CD4-positive, CD25-positive, alpha-beta regulatory T cell (primary cell): Measurements from ENCODE around the gene DEDD2. TPM values are rescaled to one million over a fixed set of nuclear protein-coding genes. Genes with fewer than 3 reads are reported as not detected.
A peak's percentile ranks its signal among the peaks of the same experiment; 100 is the strongest.

Experiments used
- ATAC-seq, 2 donors: fragments of 150-1000 bp; cut with Tn5 transposase; one replicate each; pipeline ENCODE4 v1.10.0; 2021; ENCODE audit warnings: low read depth in 2 of 2, moderate number of reproducible peaks in 2 of 2, moderate library complexity in 1 of 2
- DNase-seq, 3 donors: peaks; one replicate each; pipeline versions ENCODE4 v3.0.0 to v3.0.0-alpha.2; 2012 to 2022; ENCODE audit warnings: mixed read lengths in 1 of 3
- H3K27ac ChIP-seq: one replicate; pipeline ENCODE4 v1.7.0; 2013; ENCODE audit warnings: mild to moderate bottlenecking, low read length; ENCODE audit not compliant: insufficient read depth, poor library complexity, severe bottlenecking
- H3K27me3 ChIP-seq: one replicate; pipeline ENCODE4 v1.7.0; 2013; ENCODE audit warnings: low read length; ENCODE audit not compliant: control insufficient read depth, insufficient read depth
- H3K36me3 ChIP-seq: one replicate; pipeline ENCODE4 v1.7.0; 2013; ENCODE audit warnings: mild to moderate bottlenecking, low read length, moderate library complexity; ENCODE audit not compliant: control insufficient read depth, insufficient read depth
- H3K4me1 ChIP-seq: 2 replicates; pipeline ENCODE4 v1.7.0; 2013; ENCODE audit warnings: mild to moderate bottlenecking, low read length; ENCODE audit not compliant: insufficient read depth, control insufficient read depth, poor library complexity, severe bottlenecking
- H3K4me3 ChIP-seq: one replicate; pipeline ENCODE4 v1.7.0; 2013; ENCODE audit warnings: low read depth, mild to moderate bottlenecking, low read length, moderate library complexity
- H3K9me3 ChIP-seq, 2 experiments: 1 replicate in 1 of 2; 2 replicates in 1 of 2; pipeline ENCODE4 v1.7.0; 2013; ENCODE audit warnings: low read length in 2 of 2, mild to moderate bottlenecking in 1 of 2, moderate library complexity in 1 of 2; ENCODE audit not compliant: control insufficient read depth in 2 of 2
- H3K27ac Mint-ChIP-seq, 3 donors: one replicate each; pipeline ENCODE4 v1.8.0; 2020 to 2022; ENCODE audit warnings: mild to moderate bottlenecking in 3 of 3, mixed read lengths in 3 of 3, moderate library complexity in 2 of 3
- H3K27me3 Mint-ChIP-seq: one replicate; pipeline ENCODE4 v1.8.0; 2022; ENCODE audit warnings: mild to moderate bottlenecking, mixed read lengths
- H3K36me3 Mint-ChIP-seq: one replicate; pipeline ENCODE4 v1.8.0; 2020; ENCODE audit warnings: mixed read lengths
- H3K4me1 Mint-ChIP-seq, 4 donors: one replicate each; pipeline ENCODE4 v1.8.0; 2020 to 2022; ENCODE audit warnings: mixed read lengths in 4 of 4, mild to moderate bottlenecking in 1 of 4
- H3K4me3 Mint-ChIP-seq, 4 donors: one replicate each; pipeline ENCODE4 v1.8.0; 2020 to 2022; ENCODE audit warnings: mild to moderate bottlenecking in 4 of 4, mixed read lengths in 4 of 4, moderate library complexity in 3 of 4
- H3K9me3 Mint-ChIP-seq, 7 donors: one replicate each; pipeline ENCODE4 v1.8.0; 2020 to 2022; ENCODE audit warnings: mixed read lengths in 7 of 7, mild to moderate bottlenecking in 3 of 7, moderate library complexity in 2 of 7
- polyA plus RNA-seq, 4 donors: library from polyadenylated mRNA; unstranded; fragments of 300-500 nt; fragmentation: Illumina TruSeq; gene quantifications; one replicate each; pipeline ENCODE4 v1.2.3, GENCODE V29; 2021
- total RNA-seq: library from RNA; stranded (reverse); gene quantifications from one replicate; pipeline ENCODE4 v1.2.3, GENCODE V29; 2022

The DEDD2 gene
- total and polyA plus RNA-seq, 5 donors from 2014 or later = 99.8 to 179 (median 157) TPM

DNA sequence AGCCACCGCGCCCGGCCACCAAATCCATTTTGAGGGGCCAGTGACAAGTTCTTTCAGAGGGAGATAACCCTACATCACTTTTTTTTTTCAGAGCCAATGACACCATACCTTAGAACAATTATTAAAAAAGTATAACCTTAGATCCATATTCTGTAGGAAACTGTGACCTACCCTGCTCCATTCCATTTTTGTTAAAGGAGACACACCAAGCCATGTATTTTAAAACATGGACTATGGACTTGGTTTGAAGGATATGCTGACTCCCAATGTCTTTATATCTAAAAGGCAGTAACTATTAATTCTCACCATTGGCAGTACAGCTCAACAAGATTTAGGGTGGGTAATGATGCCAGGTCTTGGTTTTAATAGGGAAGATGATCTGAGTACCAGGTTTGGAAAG, 23.8 kb upstream of the DEDD2 start:
- Histone ChIP-seq H3K27ac (peak overlapping the region; percentile 89), H3K4me1 (peaks cover 41% of the 10 kb centered on the region), H3K9me3 (no peaks in the 10 kb centered on the region), H3K4me3 (peak overlapping the region; percentile 95), H3K36me3 (peaks cover 28% of the 10 kb centered on the region), H3K27me3 (no peaks in the 10 kb centered on the region)
- DNase-seq (no peak), ATAC-seq (no peak)
- no peaks in the 10 kb centered on the region for H3K9me3 Mint-ChIP-seq
- peaks cover 8 to 63% (median 41%) of the 10 kb centered on the region in 4 donors for H3K4me1 Mint-ChIP-seq
- H3K4me3 Mint-ChIP-seq = peak overlapping the region; percentile 80 to 90 (median 89)
- no peaks in the 10 kb centered on the region for H3K27me3 Mint-ChIP-seq
- H3K36me3 Mint-ChIP-seq = peaks cover 19% of the 10 kb centered on the region
- peak overlapping the region; percentile 49 to 90 (median 60) for H3K27ac Mint-ChIP-seq

DNA sequence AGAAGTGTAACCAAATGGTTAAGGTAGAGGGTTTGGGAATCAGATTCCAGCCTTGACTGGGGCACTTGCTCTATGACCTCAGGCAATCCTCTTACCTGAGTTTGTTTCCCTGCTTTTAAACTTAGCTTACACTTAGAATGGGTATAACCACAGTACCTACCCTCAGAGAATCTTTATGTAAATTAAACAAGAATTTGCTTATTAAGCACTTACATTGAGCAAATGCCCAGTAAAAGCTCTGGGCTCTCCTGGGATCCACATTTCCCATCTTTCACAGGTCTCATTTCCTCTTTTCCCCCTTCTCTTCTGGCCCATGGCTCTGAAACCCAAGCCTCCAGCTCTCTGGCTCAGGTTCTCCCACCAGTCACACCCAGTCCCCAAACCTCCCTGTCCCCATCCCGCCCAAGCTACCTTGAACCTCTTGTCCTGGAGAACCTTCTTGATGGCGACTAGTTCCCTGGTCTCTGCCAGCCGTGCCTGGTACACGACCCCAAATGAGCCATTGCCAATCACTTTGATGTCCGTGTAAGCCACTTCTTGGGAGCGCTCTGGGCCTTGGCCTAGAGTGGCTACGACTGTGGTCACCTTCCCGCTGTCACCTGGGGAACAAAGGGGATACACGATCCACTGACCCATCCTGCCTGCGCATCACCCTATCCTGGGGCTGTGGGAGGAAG, 22.2 kb upstream of the DEDD2 start:
- peaks cover 42% of the 10 kb centered on the region for H3K36me3 ChIP-seq
- H3K4me1 ChIP-seq = peaks cover 37% of the 10 kb centered on the region
- H3K4me3 ChIP-seq = no peak overlapping the region
- ATAC-seq (no peak), DNase-seq (no peak)
- Mint-ChIP-seq H3K36me3 (peaks cover 26% of the 10 kb centered on the region), H3K4me3 (peak overlapping the region in 3 of 4 donors; percentile 67 to 86 (median 68)), H3K4me1 (peaks cover 4 to 60% (median 34%) of the 10 kb centered on the region in 4 donors), H3K27me3 (no peaks in the 10 kb centered on the region), H3K27ac (peak overlapping the region; percentile 80 to 85 (median 80)), H3K9me3 (no peaks in the 10 kb centered on the region)
- H3K9me3 ChIP-seq = no peaks in the 10 kb centered on the region
- H3K27me3 ChIP-seq = no peaks in the 10 kb centered on the region
- no peak overlapping the region for H3K27ac ChIP-seq

DNA sequence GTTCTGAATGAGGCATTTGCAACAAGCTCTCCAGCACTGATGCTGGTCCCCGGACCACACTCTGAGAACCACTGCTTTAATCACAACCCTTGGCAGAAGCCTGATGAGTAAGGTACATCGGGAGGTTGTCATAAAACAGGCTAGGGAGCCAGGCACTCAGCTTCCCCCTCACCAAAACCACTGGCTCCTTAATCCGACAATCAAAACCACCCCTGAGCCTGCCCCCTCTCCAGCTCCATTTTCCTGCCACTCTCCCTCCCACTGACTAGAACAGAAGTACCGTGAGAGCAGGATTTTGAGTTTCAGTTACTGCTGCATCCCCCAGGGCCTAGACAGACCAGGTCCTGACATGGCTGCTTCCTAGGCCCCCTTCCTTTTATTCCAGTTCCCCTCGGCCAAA, 17.7 kb upstream of the DEDD2 start:
- peaks cover 79% of the 10 kb centered on the region for H3K36me3 ChIP-seq
- ATAC-seq = no peak
- H3K9me3 Mint-ChIP-seq = no peaks in the 10 kb centered on the region
- no peaks in the 10 kb centered on the region for H3K27me3 ChIP-seq
- H3K36me3 Mint-ChIP-seq = peaks cover 28% of the 10 kb centered on the region
- no peak overlapping the region for H3K27ac Mint-ChIP-seq
- peaks cover 0 to 36% (median 16%) of the 10 kb centered on the region in 4 donors for H3K4me1 Mint-ChIP-seq
- H3K9me3 ChIP-seq = no peaks in the 10 kb centered on the region
- H3K4me3 Mint-ChIP-seq = no peak overlapping the region
- H3K4me3 ChIP-seq = no peak overlapping the region
- no peak overlapping the region for H3K27ac ChIP-seq
- DNase-seq = no peak
- no peaks in the 10 kb centered on the region for H3K27me3 Mint-ChIP-seq
- H3K4me1 ChIP-seq = peaks cover 6% of the 10 kb centered on the region

DNA sequence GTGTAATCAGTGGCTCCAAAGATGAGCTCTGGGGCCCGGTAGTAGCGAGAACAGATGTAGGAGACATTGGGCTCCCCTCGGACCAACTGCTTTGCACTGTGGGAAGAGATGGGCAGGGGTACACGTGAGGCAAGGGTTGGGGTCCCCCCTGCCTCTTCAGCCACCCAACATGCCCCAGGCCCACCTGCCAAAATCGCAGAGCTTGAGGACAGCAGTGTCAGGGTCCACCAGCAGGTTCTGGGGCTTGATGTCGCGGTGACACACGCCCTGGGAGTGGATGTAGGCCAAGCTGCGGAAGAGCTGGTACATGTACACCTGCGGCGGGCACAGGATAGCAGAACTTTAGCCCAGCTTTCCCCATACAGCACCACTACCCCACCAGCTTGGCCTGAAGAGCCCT, 16.9 kb upstream of the DEDD2 start:
- DNase-seq = no peak
- H3K4me3 ChIP-seq = no peak overlapping the region
- H3K36me3 Mint-ChIP-seq = peaks cover 25% of the 10 kb centered on the region
- H3K4me1 ChIP-seq = no peaks in the 10 kb centered on the region
- H3K27me3 Mint-ChIP-seq = no peaks in the 10 kb centered on the region
- no peaks in the 10 kb centered on the region for H3K27me3 ChIP-seq
- H3K36me3 ChIP-seq = peaks cover 80% of the 10 kb centered on the region
- no peak overlapping the region for H3K27ac Mint-ChIP-seq
- H3K9me3 ChIP-seq = no peaks in the 10 kb centered on the region
- ATAC-seq = no peak
- H3K4me3 Mint-ChIP-seq = no peak overlapping the region
- H3K9me3 Mint-ChIP-seq = no peaks in the 10 kb centered on the region
- H3K4me1 Mint-ChIP-seq = peaks cover 0 to 34% (median 8%) of the 10 kb centered on the region in 4 donors
- H3K27ac ChIP-seq = no peak overlapping the region

DNA sequence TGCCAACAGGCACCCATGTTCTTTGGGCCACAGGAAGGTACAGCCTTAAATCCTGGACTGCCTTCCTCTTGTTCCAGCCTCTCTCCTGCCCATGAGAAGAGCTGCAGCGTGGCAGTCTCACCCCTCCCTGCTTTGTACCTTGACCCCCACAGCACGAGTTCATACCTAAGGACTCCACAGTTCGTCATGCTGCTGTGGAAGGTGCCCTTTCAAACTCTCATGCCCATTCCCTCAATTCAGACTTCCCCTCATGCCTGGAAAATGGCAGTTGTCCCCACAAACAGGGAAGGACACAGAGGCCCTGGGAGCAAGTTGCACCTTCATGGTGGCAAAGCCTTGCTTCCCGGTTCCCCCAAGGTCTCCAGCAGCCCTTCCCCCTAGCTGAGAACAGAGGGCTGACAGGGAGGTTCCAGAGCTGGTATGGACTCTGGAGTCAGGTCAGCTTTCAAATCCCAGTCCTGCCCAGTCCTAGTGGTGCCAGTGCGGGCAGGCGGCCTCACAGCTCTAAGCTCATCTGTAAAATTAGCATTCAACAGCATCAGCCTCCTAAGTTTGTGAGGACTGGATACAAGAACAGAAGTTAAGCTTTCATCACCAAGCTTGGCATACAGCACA, 16.3 kb upstream of the DEDD2 start:
- Mint-ChIP-seq H3K27me3 (no peaks in the 10 kb centered on the region), H3K4me3 (no peak overlapping the region), H3K9me3 (no peaks in the 10 kb centered on the region), H3K4me1 (peaks cover 0 to 34% (median 6%) of the 10 kb centered on the region in 4 donors), H3K27ac (peak overlapping the region in 1 of 3 donors; percentile 60), H3K36me3 (peaks cover 27% of the 10 kb centered on the region)
- ATAC-seq = no peak
- no peak for DNase-seq
- H3K9me3 ChIP-seq = no peaks in the 10 kb centered on the region
- H3K4me1 ChIP-seq = no peaks in the 10 kb centered on the region
- H3K4me3 ChIP-seq = no peak overlapping the region
- peaks cover 77% of the 10 kb centered on the region for H3K36me3 ChIP-seq
- no peaks in the 10 kb centered on the region for H3K27me3 ChIP-seq
- no peak overlapping the region for H3K27ac ChIP-seq

DNA sequence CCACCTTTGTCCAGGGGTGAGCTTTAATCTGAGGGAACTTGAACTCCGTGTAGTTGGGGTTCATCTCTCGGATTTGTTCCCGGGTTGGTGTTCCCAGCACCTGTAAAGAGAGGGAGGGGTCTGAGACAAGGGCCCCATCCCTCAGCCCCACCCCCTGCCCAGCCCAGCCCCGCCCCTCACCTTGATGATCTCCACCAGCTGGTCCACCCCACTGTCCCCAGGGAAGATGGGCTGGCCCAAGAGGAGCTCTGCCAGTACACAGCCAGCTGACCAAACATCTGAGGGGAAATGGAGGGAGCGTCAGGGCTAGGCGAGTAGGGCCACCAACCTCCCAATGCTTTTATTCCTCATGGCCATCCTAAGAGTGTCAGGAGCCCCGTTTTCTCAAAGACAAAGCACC, 15.6 kb upstream of the DEDD2 start:
- H3K36me3 Mint-ChIP-seq = peaks cover 29% of the 10 kb centered on the region
- peaks cover 0 to 37% (median 6%) of the 10 kb centered on the region in 4 donors for H3K4me1 Mint-ChIP-seq
- peak overlapping the region in 1 of 3 donors; percentile 60 for H3K27ac Mint-ChIP-seq
- H3K27me3 Mint-ChIP-seq = no peaks in the 10 kb centered on the region
- H3K9me3 ChIP-seq = no peaks in the 10 kb centered on the region
- no peaks in the 10 kb centered on the region for H3K9me3 Mint-ChIP-seq
- H3K27ac ChIP-seq = no peak overlapping the region
- H3K4me3 Mint-ChIP-seq = no peak overlapping the region
- no peaks in the 10 kb centered on the region for H3K27me3 ChIP-seq
- ATAC-seq = no peak
- no peak for DNase-seq
- no peaks in the 10 kb centered on the region for H3K4me1 ChIP-seq
- H3K4me3 ChIP-seq = no peak overlapping the region
- H3K36me3 ChIP-seq = peaks cover 82% of the 10 kb centered on the region

DNA sequence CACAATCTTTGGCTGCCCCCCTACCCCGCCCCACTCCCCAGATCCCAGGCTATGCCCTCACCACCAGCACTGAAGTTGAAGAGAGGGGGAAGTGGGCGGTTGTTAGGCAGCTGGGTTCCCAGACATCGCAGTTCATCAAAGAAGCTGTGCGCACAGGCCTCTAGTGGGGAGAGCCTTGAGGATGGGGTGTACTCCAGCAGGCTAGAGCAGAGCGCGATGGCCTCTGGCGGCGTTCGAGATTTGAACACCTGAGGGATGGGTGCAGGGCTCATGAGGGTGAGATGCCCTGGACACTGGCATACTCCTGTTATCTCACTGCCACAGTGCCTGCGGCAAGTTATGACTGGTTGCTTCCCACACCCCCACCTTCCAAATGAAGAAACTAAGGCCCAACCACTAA, 15.0 kb upstream of the DEDD2 start:
- peaks cover 0 to 39% (median 6%) of the 10 kb centered on the region in 4 donors for H3K4me1 Mint-ChIP-seq
- Histone ChIP-seq H3K36me3 (peaks cover 84% of the 10 kb centered on the region), H3K4me1 (no peaks in the 10 kb centered on the region), H3K27ac (no peak overlapping the region), H3K4me3 (no peak overlapping the region), H3K27me3 (no peaks in the 10 kb centered on the region), H3K9me3 (no peaks in the 10 kb centered on the region)
- H3K36me3 Mint-ChIP-seq = peaks cover 29% of the 10 kb centered on the region
- ATAC-seq = no peak
- H3K4me3 Mint-ChIP-seq = no peak overlapping the region
- no peak overlapping the region for H3K27ac Mint-ChIP-seq
- H3K27me3 Mint-ChIP-seq = no peaks in the 10 kb centered on the region
- no peak for DNase-seq
- no peaks in the 10 kb centered on the region for H3K9me3 Mint-ChIP-seq

DNA sequence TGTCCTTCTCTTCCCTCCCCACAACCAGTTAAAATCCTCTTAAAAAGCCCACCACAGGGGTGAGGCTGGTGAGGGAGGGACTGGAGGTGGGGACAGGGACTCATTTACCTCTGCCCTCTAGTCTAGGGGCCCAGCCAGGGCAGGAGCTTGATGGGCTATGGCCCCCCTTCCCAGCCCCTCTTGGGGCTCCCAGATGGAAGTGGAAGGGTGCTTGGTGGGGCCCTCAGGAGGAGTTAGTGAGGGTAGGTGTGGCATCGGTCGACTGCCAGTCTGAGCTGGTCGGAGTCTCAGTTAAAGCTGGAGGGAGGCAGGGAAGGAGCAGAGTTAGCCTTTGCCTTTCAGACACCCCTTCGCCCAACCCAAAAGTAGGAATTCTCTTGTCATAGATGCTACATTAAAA, 13.1 kb upstream of the DEDD2 start:
- Histone ChIP-seq H3K4me1 (no peaks in the 10 kb centered on the region), H3K27ac (no peak overlapping the region), H3K9me3 (no peaks in the 10 kb centered on the region), H3K27me3 (no peaks in the 10 kb centered on the region), H3K4me3 (no peak overlapping the region), H3K36me3 (peaks cover 84% of the 10 kb centered on the region)
- no peaks in the 10 kb centered on the region for H3K27me3 Mint-ChIP-seq
- H3K27ac Mint-ChIP-seq = no peak overlapping the region
- peaks cover 0 to 41% (median 11%) of the 10 kb centered on the region in 4 donors for H3K4me1 Mint-ChIP-seq
- DNase-seq = no peak
- H3K36me3 Mint-ChIP-seq = peaks cover 29% of the 10 kb centered on the region
- H3K9me3 Mint-ChIP-seq = peaks cover 0 to 1% (median 0%) of the 10 kb centered on the region in 7 donors
- ATAC-seq = no peak
- H3K4me3 Mint-ChIP-seq = no peak overlapping the region
